GM21390 (cell line): ENCODE data around the gene RRBP1.

Experiments used
- ATAC-seq: cut with Tn5 transposase; IDR thresholded peaks from one replicate; pipeline ENCODE4 v1.9.1; 2021; ENCODE audit not compliant: unreplicated experiment

Gene RRBP1

GRCh38 chr20:17682103-17682888 is at the start of gene RRBP1:
Gene RRBP1 (minus strand): TSS chr20:17682242. CDS start chr20:17660507, 21,735 bp downstream.
- ATAC-seq, result peak; percentile 83

GRCh38 chr20:17731233-17731632 is 49.2 kb upstream of the RRBP1 start:
- ATAC-seq, result no peak

GRCh38 chr20:17730071-17730470 is 48.0 kb upstream of the RRBP1 start:
- ATAC-seq, result no peak

GRCh38 chr20:17728074-17728473 is 46.0 kb upstream of the RRBP1 start:
- no peak for ATAC-seq

- no peak for ATAC-seq
These were observed 45.3 kb upstream of the RRBP1 start for GRCh38 chr20:17727351-17727750.

GRCh38 chr20:17726902-17727301 is 44.9 kb upstream of the RRBP1 start:
- ATAC-seq, result no peak

GRCh38 chr20:17725094-17725835 is 43.2 kb upstream of the RRBP1 start:
- ATAC-seq, result no peak

- no peak for ATAC-seq
These were observed 41.3 kb upstream of the RRBP1 start for GRCh38 chr20:17723301-17723691.

- ATAC-seq, result no peak
These were observed 40.7 kb upstream of the RRBP1 start for GRCh38 chr20:17722493-17723300.

- ATAC-seq, result no peak
These were observed 39.9 kb upstream of the RRBP1 start for GRCh38 chr20:17721802-17722486.

GRCh38 chr20:17720755-17721154 is 38.7 kb upstream of the RRBP1 start:
- ATAC-seq, result no peak

- ATAC-seq, result no peak
These were observed 34.3 kb upstream of the RRBP1 start for GRCh38 chr20:17716331-17716730.

- no peak for ATAC-seq
These were observed 33.0 kb upstream of the RRBP1 start for GRCh38 chr20:17715075-17715474.

- ATAC-seq, result no peak
These were observed 32.6 kb upstream of the RRBP1 start for GRCh38 chr20:17714597-17714996.

GRCh38 chr20:17712708-17713107 is 30.7 kb upstream of the RRBP1 start:
- no peak for ATAC-seq

GRCh38 chr20:17712201-17712600 is 30.2 kb upstream of the RRBP1 start:
- ATAC-seq, result no peak

- no peak for ATAC-seq
These were observed 29.2 kb upstream of the RRBP1 start for GRCh38 chr20:17711267-17711627.

- no peak for ATAC-seq
These were observed 28.6 kb upstream of the RRBP1 start for GRCh38 chr20:17710379-17711266.

- no peak for ATAC-seq
These were observed 27.6 kb upstream of the RRBP1 start for GRCh38 chr20:17709361-17710293.
